ENCODE measurements around the gene TMEM101. TPM values are rescaled to one million over a fixed set of nuclear protein-coding genes. Genes with fewer than 3 reads are reported as not detected.

Gene TMEM101
- total RNA-seq, 1 experiment from 2014 or later = 25.6 TPM

- POLR2A ChIA-PET = no interaction called here
- CTCF ChIA-PET = interaction anchor here (0.5 to 1.3 kb wide), 5 partner anchors 15 to 102 kb away, joined by 3 to 5 read pairs (median 4); no protein-coding TSS in a partner anchor
- no TSS peak for BruUV-seq (replicated peaks)
- TF ChIP-seq, protein P1, sequence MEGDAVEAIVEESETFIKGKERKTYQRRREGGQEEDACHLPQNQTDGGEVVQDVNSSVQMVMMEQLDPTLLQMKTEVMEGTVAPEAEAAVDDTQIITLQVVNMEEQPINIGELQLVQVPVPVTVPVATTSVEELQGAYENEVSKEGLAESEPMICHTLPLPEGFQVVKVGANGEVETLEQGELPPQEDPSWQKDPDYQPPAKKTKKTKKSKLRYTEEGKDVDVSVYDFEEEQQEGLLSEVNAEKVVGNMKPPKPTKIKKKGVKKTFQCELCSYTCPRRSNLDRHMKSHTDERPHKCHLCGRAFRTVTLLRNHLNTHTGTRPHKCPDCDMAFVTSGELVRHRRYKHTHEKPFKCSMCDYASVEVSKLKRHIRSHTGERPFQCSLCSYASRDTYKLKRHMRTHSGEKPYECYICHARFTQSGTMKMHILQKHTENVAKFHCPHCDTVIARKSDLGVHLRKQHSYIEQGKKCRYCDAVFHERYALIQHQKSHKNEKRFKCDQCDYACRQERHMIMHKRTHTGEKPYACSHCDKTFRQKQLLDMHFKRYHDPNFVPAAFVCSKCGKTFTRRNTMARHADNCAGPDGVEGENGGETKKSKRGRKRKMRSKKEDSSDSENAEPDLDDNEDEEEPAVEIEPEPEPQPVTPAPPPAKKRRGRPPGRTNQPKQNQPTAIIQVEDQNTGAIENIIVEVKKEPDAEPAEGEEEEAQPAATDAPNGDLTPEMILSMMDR (IDR thresholded peaks at IDR 0.05; ENCODE audit: unreplicated experiment) = no peak
- H3K9me3 Mint-ChIP-seq (ENCODE audit: unreplicated experiment) = no peaks in the 10 kb centered on the region
- intact Hi-C loops (cut with micrococcal nuclease) = no loop called here
- no peak for DNase-seq (ENCODE audit: unreplicated experiment)
- no peak overlapping the region for H3K4me3 Mint-ChIP-seq (ENCODE audit: unreplicated experiment)
- H3K4me1 Mint-ChIP-seq (ENCODE audit: insufficient read depth, unreplicated experiment) = peaks cover 8% of the 10 kb centered on the region
- peaks cover 29% of the 10 kb centered on the region for H3K36me3 Mint-ChIP-seq (ENCODE audit: insufficient read depth, unreplicated experiment)
- no peak overlapping the region for H3K27ac Mint-ChIP-seq (ENCODE audit: low read depth, unreplicated experiment)
- H3K27me3 Mint-ChIP-seq (ENCODE audit: insufficient read depth, unreplicated experiment) = no peaks in the 10 kb centered on the region
These were observed 3.7 kb downstream of the TMEM101 start for GRCh38 chr17:44010966-44011647.

- H3K4me1 Mint-ChIP-seq (ENCODE audit: insufficient read depth, unreplicated experiment) = peaks cover 8% of the 10 kb centered on the region
- POLR2A ChIA-PET = interaction anchor here (0.6 kb wide), 2 partner anchors 62 to 85 kb away, joined by 3 read pairs; no protein-coding TSS in a partner anchor
- H3K27me3 Mint-ChIP-seq (ENCODE audit: insufficient read depth, unreplicated experiment) = no peaks in the 10 kb centered on the region
- H3K27ac Mint-ChIP-seq (ENCODE audit: low read depth, unreplicated experiment) = peak overlapping the region; percentile 91
- peaks cover 24% of the 10 kb centered on the region for H3K36me3 Mint-ChIP-seq (ENCODE audit: insufficient read depth, unreplicated experiment)
- DNase-seq (ENCODE audit: unreplicated experiment) = no peak
- BruUV-seq (replicated peaks) = no TSS peak
- no peaks in the 10 kb centered on the region for H3K9me3 Mint-ChIP-seq (ENCODE audit: unreplicated experiment)
- H3K4me3 Mint-ChIP-seq (ENCODE audit: unreplicated experiment) = peak overlapping the region; percentile 85
- intact Hi-C loops (cut with micrococcal nuclease) = no loop called here
- TF ChIP-seq, protein P1 (IDR thresholded peaks at IDR 0.05; ENCODE audit: unreplicated experiment) = no peak
- CTCF ChIA-PET = interaction anchor here (0.5 to 1.9 kb wide), 9 partner anchors 9 to 1283 kb away, joined by 3 to 9 read pairs (median 4); no protein-coding TSS in a partner anchor
These were observed 6.4 kb downstream of the TMEM101 start for GRCh38 chr17:44008205-44008909.

DNA sequence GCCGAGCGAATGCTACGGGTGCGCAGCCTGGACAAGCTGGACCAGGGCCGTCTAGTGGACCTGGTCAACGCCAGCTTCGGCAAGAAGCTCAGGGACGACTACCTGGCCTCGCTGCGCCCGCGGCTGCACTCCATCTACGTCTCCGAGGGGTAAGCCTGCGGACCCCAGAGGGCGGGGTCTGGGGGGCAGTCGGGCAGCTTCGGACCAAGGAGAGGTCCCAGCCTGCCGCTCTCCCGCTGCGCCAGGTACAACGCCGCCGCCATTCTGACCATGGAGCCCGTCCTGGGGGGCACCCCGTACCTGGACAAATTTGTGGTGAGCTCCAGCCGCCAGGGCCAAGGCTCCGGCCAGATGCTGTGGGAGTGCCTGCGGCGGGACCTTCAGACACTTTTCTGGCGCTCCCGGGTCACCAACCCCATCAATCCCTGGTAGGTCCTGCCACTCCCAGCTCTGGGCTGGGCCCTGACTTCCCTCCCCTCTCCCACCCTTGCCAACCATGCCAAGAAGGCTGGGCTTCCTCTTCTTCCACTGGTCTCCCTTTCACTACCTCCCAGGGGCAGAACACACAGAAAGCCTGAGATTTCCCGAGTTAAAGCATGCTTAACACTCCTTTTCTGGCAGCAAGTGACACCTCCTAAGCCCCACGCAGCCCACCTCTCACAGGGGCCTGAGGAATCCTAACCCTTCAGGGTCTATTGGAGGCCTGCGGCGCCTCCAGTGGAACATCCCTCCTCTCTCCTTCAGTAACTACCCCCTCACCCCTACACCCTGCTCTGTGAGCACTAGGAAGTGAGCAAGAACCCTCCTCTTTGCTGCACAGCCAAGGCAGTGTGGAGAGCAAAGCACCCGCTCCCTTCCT lies 7.2 kb downstream of the TMEM101 start:
- H3K4me1 Mint-ChIP-seq (ENCODE audit: insufficient read depth, unreplicated experiment) = peaks cover 8% of the 10 kb centered on the region
- intact Hi-C loops (cut with micrococcal nuclease) = loop anchor here (2.0 kb wide), 2 partner anchors 33 to 63 kb away; partner anchors contain the start of gene G6PC3
- H3K36me3 Mint-ChIP-seq (ENCODE audit: insufficient read depth, unreplicated experiment) = peaks cover 24% of the 10 kb centered on the region
- ChIA-PET POLR2A (interaction anchor here (0.6 to 1.2 kb wide), 5 partner anchors 15 to 179 kb away, joined by 3 to 5 read pairs (median 3); partner anchors contain the start of gene TMUB2), CTCF (interaction anchor here (0.6 to 1.9 kb wide), 9 partner anchors 10 to 161 kb away, joined by 3 to 12 read pairs (median 4); partner anchors contain the start of gene G6PC3)
- peak overlapping the region; percentile 85 for H3K4me3 Mint-ChIP-seq (ENCODE audit: unreplicated experiment)
- TF ChIP-seq, protein P1 (IDR thresholded peaks at IDR 0.05; ENCODE audit: unreplicated experiment) = peak; percentile 3
- H3K9me3 Mint-ChIP-seq (ENCODE audit: unreplicated experiment) = no peaks in the 10 kb centered on the region
- H3K27ac Mint-ChIP-seq (ENCODE audit: low read depth, unreplicated experiment) = peak overlapping the region; percentile 91
- DNase-seq (ENCODE audit: unreplicated experiment) = peak; percentile 52
- H3K27me3 Mint-ChIP-seq (ENCODE audit: insufficient read depth, unreplicated experiment) = no peaks in the 10 kb centered on the region
- no TSS peak for BruUV-seq (replicated peaks)
